ENCODE measurements around the gene TDRD5.

The TDRD5 gene

DNA sequence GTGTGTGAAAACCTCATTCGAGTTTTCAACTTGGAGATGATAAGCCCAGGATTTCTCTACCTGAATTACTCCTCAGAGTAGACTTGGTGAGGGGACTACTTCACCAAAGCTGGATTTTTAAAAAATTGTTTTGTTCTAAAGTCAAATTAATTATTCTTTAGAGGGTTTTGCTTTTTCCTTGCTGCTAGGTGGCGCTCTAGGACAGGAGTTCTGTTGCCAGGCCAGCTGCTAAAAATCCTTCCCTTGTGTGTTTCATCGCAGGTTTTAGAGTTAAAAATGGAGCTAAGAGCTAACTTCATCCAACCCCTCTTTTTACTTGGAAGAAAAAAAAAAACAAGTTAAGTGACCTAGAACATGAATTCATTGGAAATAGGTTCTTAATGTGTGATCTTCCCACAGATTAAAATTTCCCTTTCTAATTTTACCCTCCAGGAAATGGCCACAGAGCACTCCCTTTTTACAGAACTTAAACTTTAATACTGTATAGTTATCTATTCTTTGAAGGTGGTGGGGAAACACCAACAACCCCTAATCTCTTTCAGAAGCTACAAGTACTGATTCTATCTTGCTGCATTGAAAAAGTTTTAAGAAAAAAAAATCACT, 114.8 kb downstream of the TDRD5 start:
- TF ChIP-seq, protein P1, sequence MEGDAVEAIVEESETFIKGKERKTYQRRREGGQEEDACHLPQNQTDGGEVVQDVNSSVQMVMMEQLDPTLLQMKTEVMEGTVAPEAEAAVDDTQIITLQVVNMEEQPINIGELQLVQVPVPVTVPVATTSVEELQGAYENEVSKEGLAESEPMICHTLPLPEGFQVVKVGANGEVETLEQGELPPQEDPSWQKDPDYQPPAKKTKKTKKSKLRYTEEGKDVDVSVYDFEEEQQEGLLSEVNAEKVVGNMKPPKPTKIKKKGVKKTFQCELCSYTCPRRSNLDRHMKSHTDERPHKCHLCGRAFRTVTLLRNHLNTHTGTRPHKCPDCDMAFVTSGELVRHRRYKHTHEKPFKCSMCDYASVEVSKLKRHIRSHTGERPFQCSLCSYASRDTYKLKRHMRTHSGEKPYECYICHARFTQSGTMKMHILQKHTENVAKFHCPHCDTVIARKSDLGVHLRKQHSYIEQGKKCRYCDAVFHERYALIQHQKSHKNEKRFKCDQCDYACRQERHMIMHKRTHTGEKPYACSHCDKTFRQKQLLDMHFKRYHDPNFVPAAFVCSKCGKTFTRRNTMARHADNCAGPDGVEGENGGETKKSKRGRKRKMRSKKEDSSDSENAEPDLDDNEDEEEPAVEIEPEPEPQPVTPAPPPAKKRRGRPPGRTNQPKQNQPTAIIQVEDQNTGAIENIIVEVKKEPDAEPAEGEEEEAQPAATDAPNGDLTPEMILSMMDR (IDR thresholded peaks at IDR 0.05) = peak; percentile 83

DNA sequence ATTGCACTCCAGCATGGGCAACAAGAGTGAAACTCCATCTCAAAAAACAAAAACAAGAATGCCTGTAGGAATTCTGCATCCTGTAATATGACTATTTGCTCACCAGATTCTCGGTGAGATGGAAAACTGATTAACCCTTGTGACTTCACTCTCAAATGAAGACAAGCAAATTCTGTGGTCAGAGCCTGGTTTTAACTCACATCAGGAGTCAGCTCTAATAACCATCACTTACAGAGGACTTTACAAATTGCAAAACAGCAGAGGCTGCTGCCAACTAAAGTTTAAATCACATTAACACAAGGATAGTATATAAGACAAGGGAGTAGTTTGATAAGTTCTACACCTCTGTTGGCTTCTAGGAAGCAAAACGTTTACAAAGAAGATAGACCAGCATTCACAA, 115.8 kb downstream of the TDRD5 start:
- TF ChIP-seq, protein P1 (IDR thresholded peaks at IDR 0.05) = no peak

DNA sequence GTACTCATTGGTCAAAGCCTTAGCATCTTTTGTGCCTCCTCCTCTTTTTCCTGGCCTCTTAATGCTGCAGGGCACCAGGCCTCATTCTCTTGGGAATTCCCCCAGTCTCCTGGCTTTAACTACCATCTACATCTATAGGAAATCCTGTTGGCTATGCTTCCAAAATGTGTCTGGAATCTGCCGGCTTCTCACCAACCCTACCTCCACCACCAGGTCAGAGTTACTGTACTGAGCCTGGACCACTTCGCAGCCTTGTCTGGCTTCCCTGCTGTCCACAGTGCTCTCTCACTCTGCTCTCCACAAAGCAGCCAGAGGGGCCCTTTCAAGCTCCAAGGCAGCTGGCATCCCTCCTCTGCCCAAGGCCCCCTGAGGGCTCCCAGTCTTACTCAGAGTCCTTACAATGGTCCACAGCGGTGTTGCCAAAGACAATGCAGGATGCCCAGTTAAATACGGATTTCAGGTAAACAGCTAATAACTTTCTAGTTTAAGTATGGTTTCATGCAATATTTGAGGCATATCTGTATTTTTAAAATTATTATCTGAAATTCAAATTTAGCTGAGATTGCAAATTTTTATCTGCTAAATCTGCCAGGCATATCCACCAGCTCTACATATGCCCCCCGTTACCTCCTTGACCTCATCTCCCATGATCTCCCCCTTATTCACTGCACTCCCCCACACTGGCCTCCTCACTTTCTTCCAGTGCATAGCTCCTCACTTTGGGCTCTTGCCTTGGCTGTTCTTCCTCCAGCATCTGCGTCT, 117.0 kb downstream of the TDRD5 start:
- TF ChIP-seq, protein P1 (IDR thresholded peaks at IDR 0.05) = no peak

GRCh38 chr1:179709841-179710329, 118.3 kb downstream of the TDRD5 start:
- TF ChIP-seq, protein P1 (IDR thresholded peaks at IDR 0.05) = no peak

- TF ChIP-seq, protein P1 (IDR thresholded peaks at IDR 0.05) = no peak
These were observed 122.5 kb downstream of the TDRD5 start for GRCh38 chr1:179714159-179714558.

DNA sequence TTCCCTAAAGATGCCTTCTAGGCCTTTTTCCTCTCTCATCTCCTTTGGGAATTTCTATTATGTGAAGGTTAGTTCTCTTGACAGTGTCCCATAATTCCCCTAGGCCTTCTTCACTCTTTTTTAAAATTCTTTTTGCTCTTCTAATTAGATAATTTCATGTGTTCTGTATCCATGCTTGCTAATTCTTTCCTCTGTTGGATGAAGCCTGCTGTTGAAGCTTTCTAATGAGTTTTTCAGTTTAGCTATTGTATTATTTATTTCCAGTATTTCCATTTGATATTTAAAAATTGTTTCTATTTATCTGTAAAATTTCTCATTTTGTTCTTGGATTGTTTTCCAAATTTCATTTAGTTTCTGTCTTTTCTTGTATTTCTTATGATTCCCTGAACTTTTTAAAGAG, 123.0 kb downstream of the TDRD5 start:
- TF ChIP-seq, protein P1 (IDR thresholded peaks at IDR 0.05) = no peak

DNA sequence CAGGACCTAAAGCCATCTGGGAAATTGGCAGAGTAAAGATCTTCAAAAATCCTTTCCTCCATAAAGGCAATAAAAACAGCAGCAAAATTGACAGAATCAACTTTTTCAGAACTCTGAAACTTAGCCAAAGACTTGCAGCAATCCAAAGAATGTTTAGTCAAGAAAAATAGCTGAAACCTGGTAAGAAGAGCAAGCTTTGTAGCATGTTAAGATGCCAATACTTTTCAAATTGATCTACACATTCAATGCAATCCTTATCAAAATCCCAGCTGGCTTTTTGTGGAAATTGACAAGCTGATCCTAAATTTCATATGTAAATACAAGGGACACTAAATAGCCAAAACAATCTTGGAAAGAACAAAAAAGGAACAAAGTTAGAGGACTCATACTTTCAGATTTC, 127.6 kb downstream of the TDRD5 start:
- TF ChIP-seq, protein P1 (IDR thresholded peaks at IDR 0.05) = no peak
